Osteoblast (primary cell): ENCODE measurements around the gene FRMD4B. TPM values are rescaled to one million over a fixed set of nuclear protein-coding genes. Genes with fewer than 3 reads are reported as not detected.

Experiments used
- DNase-seq: peaks from one replicate; pipeline ENCODE4 v3.0.0; 2011; ENCODE audit warnings: low spot score, mixed read lengths; ENCODE audit not compliant: insufficient read length; ENCODE audit errors: missing footprints
- H2AFZ ChIP-seq: 2 replicates; pipeline ENCODE4 v1.6.0; 2011; ENCODE audit warnings: mild to moderate bottlenecking, low read length
- H3K27ac ChIP-seq: 2 replicates; pipeline ENCODE4 v1.5.1; 2011; ENCODE audit warnings: mild to moderate bottlenecking, low read depth, low read length, moderate library complexity
- H3K27me3 ChIP-seq: 2 replicates; pipeline ENCODE4 v1.6.0; 2012; ENCODE audit warnings: mild to moderate bottlenecking, control low read depth, inconsistent platforms, low read length, moderate library complexity; ENCODE audit not compliant: insufficient read depth
- H3K36me3 ChIP-seq: 2 replicates; pipeline ENCODE4 v1.5.1; 2011; ENCODE audit warnings: mild to moderate bottlenecking, low read length, control low read depth, moderate library complexity; ENCODE audit not compliant: insufficient read depth
- H3K4me1 ChIP-seq: 2 replicates; pipeline ENCODE4 v1.5.1; 2011; ENCODE audit warnings: mild to moderate bottlenecking, low read length, control low read depth, moderate library complexity; ENCODE audit not compliant: insufficient read depth
- H3K4me2 ChIP-seq: 2 replicates; pipeline ENCODE4 v1.6.0; 2011; ENCODE audit warnings: mild to moderate bottlenecking, low read length; ENCODE audit not compliant: insufficient read depth
- H3K4me3 ChIP-seq: fragments of 200-600 bp; sonication (generic); 3 replicates; pipeline ENCODE4 v1.5.1; 2012; ENCODE audit warnings: mild to moderate bottlenecking, low read length, inconsistent platforms; ENCODE audit not compliant: insufficient read depth
- H3K79me2 ChIP-seq: 2 replicates; pipeline ENCODE4 v1.6.0; 2012; ENCODE audit warnings: mild to moderate bottlenecking, low read length, control low read depth, inconsistent platforms; ENCODE audit not compliant: insufficient read depth
- H3K9me3 ChIP-seq: 2 replicates; pipeline ENCODE4 v1.5.1; 2011; ENCODE audit warnings: low read depth, low read length, control low read depth
- H4K20me1 ChIP-seq: 2 replicates; pipeline ENCODE4 v1.6.0; 2012; ENCODE audit warnings: mild to moderate bottlenecking, low read length, control low read depth; ENCODE audit not compliant: insufficient read depth
- total RNA-seq: library from RNA; depleted of rRNA; stranded (reverse); fragments of >200 nt; gene quantifications from 2 replicates; pipeline ENCODE4 v1.2.3, GENCODE V29; 2012
- TF ChIP-seq, protein P1 (sequence below): IDR thresholded peaks from 2 replicates; pipeline ENCODE4 v1.5.1; 2011; ENCODE audit warnings: mild to moderate bottlenecking, low read depth, low read length, moderate library complexity; ENCODE audit errors: extremely low read depth

FRMD4B gene
- total RNA-seq, 1 donor = 0.72 TPM

DNA sequence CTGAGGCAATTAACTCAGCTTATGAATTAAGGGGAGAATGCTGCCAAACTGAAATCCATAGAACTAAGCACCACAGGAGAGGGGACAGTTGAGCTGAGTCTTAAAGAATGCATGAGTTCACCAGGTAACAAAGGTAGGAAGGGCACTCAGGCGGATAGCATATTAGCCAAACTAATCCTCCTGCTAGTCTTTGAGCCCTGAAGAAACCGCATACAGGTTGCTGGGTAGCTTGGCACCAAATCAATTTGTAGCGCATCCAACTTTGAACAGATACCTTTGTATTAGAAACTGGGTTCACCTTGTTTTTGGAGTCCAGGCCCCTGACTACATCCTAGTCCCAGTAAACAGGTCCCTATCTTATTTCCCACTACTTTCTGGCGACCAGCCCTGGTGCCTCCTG, 93.7 kb downstream of the FRMD4B start:
- H3K27ac ChIP-seq = no peak overlapping the region
- H3K79me2 ChIP-seq = no peaks in the 10 kb centered on the region
- H2AFZ ChIP-seq = no peak overlapping the region
- H3K4me1 ChIP-seq = peaks cover 6% of the 10 kb centered on the region
- H3K9me3 ChIP-seq = no peaks in the 10 kb centered on the region
- TF ChIP-seq, protein P1, sequence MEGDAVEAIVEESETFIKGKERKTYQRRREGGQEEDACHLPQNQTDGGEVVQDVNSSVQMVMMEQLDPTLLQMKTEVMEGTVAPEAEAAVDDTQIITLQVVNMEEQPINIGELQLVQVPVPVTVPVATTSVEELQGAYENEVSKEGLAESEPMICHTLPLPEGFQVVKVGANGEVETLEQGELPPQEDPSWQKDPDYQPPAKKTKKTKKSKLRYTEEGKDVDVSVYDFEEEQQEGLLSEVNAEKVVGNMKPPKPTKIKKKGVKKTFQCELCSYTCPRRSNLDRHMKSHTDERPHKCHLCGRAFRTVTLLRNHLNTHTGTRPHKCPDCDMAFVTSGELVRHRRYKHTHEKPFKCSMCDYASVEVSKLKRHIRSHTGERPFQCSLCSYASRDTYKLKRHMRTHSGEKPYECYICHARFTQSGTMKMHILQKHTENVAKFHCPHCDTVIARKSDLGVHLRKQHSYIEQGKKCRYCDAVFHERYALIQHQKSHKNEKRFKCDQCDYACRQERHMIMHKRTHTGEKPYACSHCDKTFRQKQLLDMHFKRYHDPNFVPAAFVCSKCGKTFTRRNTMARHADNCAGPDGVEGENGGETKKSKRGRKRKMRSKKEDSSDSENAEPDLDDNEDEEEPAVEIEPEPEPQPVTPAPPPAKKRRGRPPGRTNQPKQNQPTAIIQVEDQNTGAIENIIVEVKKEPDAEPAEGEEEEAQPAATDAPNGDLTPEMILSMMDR = no peak
- H3K4me2 ChIP-seq = no peak overlapping the region
- H4K20me1 ChIP-seq = no peaks in the 10 kb centered on the region
- no peak for DNase-seq
- H3K27me3 ChIP-seq = peaks cover 4% of the 10 kb centered on the region
- H3K4me3 ChIP-seq = no peak overlapping the region
- H3K36me3 ChIP-seq = no peaks in the 10 kb centered on the region

DNA sequence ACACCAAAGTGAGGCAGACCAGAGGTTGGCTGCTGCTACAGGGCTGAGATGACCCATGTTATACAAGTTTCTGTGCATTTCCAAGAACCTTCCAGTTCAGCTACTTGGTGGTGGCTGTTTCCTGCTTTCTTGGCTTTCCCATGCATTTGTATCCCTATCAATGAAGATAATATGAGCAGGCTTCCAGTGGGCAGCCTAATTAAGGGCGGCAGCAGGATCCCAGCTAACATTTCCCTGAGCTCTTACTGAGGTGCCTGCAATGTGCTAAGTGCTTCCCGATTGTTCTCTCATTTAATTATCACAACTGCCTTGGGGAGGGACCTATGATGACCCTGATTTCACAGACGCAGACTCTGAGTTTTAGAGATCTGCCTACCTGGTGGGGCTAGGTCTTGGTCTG, 95.5 kb downstream of the FRMD4B start:
- no peaks in the 10 kb centered on the region for H3K9me3 ChIP-seq
- no peak overlapping the region for H3K27ac ChIP-seq
- H3K36me3 ChIP-seq = no peaks in the 10 kb centered on the region

DNA sequence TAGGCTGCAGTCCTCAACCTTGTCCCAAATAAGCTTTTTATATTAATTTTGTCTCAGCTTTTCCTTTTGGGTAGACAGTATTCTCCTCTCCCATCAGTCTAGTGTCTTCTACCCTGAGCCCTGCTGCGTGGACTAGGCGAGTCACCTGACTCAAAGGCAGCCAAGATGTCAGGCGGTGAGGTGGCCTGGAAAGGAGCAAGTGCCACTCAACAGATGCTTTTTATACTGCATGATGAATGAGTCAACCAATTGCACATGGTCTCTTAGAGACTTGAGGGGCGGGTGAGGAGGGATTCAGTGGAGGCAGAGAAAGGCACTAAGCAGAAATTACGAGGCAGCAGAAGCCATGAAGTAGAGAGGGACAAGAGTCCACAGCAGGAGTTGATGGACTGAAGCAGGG, 95.9 kb downstream of the FRMD4B start:
- H3K4me1 ChIP-seq = peaks cover 6% of the 10 kb centered on the region
- H3K4me2 ChIP-seq = no peak overlapping the region
- no peak for DNase-seq
- peaks cover 2% of the 10 kb centered on the region for H3K27me3 ChIP-seq
- TF ChIP-seq, protein P1 = no peak
- no peaks in the 10 kb centered on the region for H4K20me1 ChIP-seq
- H3K4me3 ChIP-seq = no peak overlapping the region
- H3K79me2 ChIP-seq = no peaks in the 10 kb centered on the region
- no peaks in the 10 kb centered on the region for H3K36me3 ChIP-seq
- H3K27ac ChIP-seq = no peak overlapping the region
- no peaks in the 10 kb centered on the region for H3K9me3 ChIP-seq
- no peak overlapping the region for H2AFZ ChIP-seq

More for the DNA sequence above, 95.5 kb downstream of the FRMD4B start:
- no peak for DNase-seq
- no peaks in the 10 kb centered on the region for H4K20me1 ChIP-seq
- no peak overlapping the region for H2AFZ ChIP-seq
- no peak overlapping the region for H3K4me2 ChIP-seq
- TF ChIP-seq, protein P1 = no peak
- H3K4me3 ChIP-seq = no peak overlapping the region
- H3K4me1 ChIP-seq = peaks cover 6% of the 10 kb centered on the region
- peaks cover 2% of the 10 kb centered on the region for H3K27me3 ChIP-seq
- H3K79me2 ChIP-seq = no peaks in the 10 kb centered on the region

DNA sequence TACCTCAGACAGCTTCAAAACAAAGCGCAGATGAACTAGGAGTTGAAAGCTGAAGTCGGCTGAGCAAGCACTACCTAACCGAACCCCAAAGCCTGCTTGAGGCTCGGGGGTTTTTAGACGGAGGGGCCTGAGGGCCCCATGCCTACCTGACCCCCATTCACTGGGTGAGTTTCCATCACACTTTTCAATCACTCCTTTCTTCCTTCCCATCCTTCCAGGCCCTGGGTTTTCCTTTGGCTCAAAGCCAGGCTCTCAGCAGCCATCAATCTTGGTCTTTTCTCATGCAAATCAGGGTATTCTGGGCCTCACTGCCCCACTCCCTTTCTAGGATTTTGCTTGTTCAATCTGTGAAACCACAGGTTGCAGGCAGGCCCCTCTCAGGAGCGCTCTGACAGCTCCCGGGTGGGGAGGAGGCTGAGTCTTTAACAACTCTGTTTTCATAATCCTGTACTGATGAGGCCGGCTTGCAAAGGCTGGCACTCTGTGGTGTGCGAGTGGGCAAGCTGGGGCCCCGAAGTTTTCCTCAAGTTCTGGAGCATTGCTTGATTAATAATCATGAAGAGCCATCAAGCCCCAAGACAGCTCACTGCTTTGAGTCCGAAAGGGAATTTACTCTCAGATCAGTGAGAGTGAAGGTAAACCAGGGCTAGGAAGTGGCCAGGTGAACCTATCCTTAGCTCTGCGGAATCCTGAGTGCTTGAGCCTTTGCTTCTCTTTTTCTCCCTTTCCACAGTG, 97.6 kb downstream of the FRMD4B start:
- Histone ChIP-seq H3K36me3 (no peaks in the 10 kb centered on the region), H3K4me3 (no peak overlapping the region), H3K9me3 (no peaks in the 10 kb centered on the region), H2AFZ (no peak overlapping the region), H3K4me1 (no peaks in the 10 kb centered on the region), H3K27ac (no peak overlapping the region), H3K79me2 (no peaks in the 10 kb centered on the region), H3K4me2 (no peak overlapping the region), H4K20me1 (no peaks in the 10 kb centered on the region), H3K27me3 (peaks cover 2% of the 10 kb centered on the region)
- no peak for DNase-seq
- TF ChIP-seq, protein P1 = no peak
